ENCODE data around the gene LCLAT1.

Gene LCLAT1

GRCh38 chr2:30649828-30650227 is 202.8 kb downstream of the LCLAT1 start:
- no peak for DNase-seq

DNA sequence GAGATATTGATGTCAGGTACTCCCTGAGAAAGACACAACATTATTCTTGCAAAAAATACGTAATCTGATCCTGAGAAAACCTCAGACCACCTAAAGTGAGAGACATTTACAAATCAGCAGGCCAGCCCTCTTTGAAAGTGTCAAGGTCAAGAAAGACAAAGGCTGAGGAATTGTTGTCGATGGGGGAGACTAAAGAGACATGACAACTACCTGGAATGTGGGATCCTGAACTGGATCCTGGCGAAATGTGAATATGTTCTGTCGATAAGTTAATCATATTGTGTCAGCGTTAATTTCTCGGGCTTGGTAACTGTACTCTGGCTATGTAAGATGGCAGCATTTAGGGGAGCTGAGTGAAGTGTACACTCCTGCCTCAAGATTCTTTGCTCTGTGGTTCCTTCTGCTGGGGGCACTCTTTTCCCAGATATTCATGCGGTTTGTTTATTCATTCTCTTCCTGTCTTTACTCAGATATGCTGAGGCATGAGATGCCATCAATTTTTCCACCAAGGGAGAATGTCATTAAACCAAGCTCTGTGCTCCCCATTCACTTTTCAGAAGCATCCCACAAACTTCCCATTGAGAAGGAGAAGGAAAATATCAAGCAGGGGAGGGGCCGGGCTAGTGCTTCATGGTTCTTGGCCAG is 205.3 kb downstream of the LCLAT1 start:
- DNase-seq = no peak

GRCh38 chr2:30653847-30654246 is 206.8 kb downstream of the LCLAT1 start:
- DNase-seq = no peak

DNA sequence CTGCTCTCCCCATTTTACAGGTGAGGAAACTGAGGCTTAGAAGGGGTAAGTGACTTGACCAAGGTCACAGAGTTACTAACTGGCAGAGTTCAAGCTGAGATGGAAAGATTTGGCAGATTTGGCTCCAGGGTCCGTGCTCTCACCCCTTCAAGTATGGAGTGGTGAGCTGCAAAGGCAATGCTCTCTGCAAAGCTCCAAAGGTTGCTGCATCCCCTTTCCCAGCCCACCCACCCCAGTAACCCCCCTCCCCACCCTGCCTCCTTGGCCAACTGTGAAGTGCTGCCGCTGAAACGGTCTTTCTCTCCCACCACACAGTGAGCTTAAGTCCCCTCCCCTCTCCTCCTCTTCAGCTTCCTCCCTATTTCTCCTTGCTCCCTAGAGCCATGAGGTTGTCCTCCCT is 207.4 kb downstream of the LCLAT1 start:
- DNase-seq = no peak

GRCh38 chr2:30655211-30655610 is 208.2 kb downstream of the LCLAT1 start:
- no peak for DNase-seq

DNA sequence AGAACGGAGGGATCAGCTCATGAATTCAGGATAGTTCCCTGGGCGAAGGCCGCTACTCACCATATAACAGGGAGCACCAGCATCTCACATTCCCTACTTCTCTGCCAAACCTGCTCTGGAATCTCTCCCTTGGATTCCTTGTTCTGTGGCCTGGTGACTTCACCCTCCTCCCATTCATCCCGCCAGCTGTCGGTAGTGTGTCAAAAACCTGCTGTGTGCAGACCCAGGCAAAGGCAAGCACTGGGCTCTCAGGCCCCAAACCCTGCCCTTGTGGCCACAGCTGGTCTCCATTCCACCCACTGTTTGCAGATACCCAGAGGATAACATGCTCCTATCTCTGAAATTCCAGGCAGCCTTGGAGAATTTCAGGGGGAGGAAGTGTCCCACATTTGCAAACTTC is 208.6 kb downstream of the LCLAT1 start:
- no peak for DNase-seq

DNA sequence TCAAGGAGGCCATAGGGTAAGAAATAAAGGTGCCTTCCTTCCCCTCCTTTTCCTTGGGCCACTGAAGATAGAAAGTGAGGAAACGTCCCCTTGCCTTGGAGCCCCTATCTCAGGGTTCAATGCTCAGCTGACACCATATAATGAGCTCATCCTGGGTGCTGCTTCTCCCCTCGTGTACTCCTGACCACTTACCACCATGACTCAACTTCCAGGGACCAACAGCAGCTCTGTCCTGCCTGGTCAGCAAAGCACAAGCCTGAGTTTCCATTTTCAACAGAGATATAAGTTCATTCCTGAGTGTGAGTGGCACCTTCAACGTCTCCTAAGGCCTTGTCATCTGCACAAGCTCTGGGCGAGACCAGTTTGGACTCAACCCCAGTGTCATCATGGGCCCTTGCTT is 209.0 kb downstream of the LCLAT1 start:
- no peak for DNase-seq

GRCh38 chr2:30661173-30662107 is 214.4 kb downstream of the LCLAT1 start:
- DNase-seq = no peak

DNA sequence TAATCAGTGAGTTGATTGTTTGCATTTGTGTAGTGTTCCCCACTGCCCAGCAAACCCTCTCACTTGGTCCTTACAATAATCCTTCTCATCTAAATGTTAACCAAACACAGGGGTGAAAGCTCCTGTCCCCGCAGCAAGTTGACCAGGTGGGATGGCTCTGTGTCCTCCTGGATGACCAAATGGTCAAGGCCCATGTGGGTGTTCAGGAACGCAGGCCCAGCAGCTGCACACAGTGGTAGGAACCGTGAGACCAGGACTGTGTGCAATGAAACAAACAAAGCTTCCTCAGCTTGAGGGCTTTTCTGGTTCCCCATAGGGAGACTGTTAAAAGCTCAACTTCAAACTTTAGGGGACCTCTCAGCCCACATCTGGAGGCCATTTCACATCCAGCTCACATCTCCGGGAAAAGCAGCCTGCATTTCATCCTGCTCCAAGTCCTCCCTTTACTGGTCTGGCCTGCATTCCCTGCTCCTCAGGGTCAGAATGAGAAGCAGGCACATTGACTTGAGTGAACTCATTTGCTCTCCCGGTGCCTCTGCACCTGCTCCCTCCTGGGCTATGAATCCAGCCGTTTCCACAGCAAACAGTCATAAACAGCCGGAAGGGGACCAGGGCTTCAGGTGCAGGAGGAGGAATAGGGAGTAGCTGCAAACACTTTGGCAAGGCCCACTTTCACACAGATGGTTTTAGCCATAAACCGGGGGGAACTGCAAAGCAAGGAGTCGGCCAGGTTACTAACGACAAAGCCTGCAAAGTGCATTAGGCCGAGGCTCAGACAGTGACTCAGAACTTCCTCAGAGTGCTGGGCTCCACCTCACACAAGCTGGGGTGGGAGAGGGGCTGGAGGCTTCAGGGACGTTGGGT is 215.5 kb downstream of the LCLAT1 start:
- DNase-seq = no peak

DNA sequence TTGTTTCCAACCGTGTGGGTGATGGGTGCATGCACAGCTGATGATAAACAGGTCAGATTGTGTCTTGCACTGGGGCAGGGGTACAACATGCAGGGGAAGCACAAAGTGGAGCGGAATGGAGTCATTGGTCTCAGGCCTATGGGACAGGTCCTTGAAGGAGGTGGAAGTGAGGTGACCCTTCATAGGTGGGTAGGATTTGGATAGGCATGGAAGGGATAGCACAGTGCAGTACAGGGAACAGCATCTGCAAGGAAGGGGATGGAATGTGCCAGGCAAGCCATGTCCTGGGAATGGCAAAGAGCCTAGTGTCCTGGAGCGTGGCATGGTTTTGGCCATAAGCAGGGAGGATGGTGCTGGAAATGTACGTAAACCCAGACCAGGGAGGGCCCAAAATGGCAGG is 216.3 kb downstream of the LCLAT1 start:
- DNase-seq = no peak

DNA sequence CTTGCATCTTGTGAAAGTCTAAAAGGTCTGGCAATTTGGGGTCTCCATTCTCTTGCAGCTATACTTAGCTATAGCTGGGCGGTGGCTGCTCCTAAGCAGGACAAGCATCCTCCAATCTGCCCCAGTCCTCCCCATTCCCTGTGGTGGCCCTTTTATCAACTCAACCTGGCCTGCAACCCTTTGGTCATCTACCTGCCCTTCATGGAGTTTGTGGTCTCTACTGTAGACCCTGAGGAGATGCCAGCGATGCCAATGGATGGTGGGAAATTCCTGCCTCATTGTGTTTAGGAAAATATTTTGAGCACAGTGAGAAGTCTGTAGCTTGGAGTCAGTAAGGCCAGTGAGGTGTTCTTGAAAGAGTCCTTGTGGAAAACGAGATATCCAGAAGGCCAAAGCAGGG is 216.8 kb downstream of the LCLAT1 start:
- DNase-seq = no peak

DNA sequence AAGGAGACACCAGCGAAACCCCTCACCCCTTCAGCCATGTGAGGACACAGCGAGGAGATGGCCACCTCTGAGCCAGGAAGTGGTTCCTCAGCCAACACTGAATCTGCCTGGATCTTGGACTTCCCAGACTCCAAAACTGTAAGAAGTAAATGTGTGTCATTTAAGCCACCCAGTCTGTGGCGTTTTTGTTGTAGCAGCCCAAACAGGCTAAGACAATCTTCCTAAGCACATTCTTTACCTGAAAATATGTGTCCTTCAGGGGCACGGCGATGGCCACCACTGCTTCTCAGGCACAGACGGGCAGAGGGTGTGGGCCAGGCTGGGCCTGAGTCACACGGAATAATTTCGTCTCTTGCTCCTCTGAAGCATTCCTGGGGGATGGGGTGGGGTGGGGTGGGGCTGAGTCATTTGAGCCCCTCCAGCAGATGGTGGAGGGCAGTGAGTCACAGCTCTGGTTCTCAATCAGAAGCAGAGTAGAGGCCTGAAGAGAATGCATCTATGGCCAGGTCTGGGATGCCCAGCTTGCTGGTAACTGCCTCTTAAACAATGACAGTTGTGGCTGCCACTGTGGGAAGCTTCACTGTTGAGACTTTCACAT is 217.8 kb downstream of the LCLAT1 start:
- no peak for DNase-seq

- DNase-seq = no peak
These were observed 218.8 kb downstream of the LCLAT1 start for GRCh38 chr2:30665761-30666265.

DNA sequence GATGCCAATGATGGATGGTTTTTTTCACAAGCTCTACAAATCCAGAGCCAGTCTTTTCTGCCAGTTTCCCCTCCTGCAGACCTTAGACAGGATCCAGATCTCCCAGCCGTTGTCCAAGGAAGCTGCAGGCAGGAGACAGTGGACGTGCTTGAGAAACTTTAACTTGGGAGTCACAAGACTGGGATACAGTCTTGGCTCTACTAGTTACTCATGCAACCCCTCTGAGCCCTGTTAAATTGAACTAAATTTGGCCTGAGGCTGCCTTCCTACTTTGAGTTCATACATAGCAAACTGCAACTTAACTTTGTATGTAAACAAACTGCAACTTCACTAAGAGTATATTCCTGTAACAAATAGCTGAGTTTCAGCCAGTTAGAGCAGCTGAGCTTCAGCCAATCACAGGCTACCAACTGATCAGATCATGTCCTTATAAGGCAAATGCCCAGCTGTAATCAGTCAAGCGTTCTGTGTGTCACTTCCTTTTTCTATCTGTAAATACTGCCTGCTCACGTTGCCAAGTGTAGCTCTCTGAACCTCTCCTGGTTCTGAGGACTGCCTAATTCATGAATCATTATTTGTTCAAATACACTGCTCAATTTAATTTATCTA is 219.3 kb downstream of the LCLAT1 start:
- no peak for DNase-seq

DNA sequence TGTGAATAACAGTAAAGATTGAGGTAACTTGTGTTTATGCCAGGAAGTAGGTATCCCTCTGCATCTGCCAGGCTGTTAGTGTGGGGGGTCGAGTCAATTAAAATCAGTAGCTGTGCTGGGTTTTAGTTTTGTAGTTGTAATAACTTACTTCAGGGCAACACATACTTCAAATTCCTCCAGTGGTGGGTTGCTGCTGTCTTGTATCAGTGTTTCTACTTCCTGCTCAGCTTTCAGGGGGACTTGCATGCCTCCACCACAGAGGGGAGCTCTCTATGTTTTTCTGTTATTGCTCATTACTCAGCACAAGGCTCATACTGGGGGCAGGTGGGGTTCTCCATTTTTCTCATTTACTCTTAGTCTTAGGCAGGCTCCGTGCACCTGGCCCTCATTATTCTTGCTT is 223.4 kb downstream of the LCLAT1 start:
- no peak for DNase-seq

- no peak for DNase-seq
These were observed 226.1 kb downstream of the LCLAT1 start for GRCh38 chr2:30673127-30673526.

- DNase-seq = no peak
These were observed 228.7 kb downstream of the LCLAT1 start for GRCh38 chr2:30675758-30676157.

GRCh38 chr2:30677231-30677630 is 230.2 kb downstream of the LCLAT1 start:
- no peak for DNase-seq

GRCh38 chr2:30677861-30678385 is 230.9 kb downstream of the LCLAT1 start:
- DNase-seq = no peak

DNA sequence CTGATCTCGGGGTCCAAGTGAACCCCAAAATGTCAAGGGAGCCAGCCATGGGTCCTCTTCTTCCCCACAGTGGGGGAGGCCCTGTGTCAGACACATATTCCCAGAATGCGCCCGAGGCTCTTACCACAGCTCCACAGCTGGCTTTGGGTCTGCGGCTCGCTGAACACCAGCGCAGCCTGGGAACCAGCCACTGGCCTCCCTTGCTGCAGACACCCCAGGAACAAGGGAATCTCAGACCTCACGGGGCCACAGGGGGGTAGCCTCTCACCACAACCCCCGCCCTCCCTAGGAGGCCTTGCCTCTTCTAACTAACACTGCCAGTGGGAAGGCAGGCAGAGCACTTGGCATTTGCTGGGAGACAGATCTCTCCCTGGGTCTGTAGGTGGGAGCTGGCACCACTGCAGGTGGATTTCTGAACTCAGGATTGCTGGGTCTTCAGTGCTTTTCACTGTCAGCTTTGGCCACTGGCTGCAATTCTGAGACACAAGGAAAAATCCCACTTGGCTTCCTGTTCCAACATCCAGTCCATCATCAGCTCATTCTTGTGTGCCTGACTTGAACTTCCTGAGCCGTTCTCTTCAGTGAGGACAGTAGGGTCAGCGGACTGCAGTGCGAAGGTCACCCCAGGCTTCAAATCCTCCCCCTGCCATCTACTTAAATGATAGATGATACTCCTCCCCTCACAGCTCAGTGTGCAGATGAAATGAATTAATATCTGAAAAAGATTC is 231.5 kb downstream of the LCLAT1 start:
- no peak for DNase-seq

GRCh38 chr2:30679426-30680088 is 232.5 kb downstream of the LCLAT1 start:
- DNase-seq = no peak

Measured in activated CD4-positive, CD25-positive, alpha-beta regulatory T cell treated with anti-CD3 and anti-CD28 coated beads, Interleukin-2, amount 50 U/mL, for 72 hours (primary cell).